H1 (cell line): ENCODE measurements around the gene CCSAP. TPM values are rescaled to one million over a fixed set of nuclear protein-coding genes. Genes with fewer than 3 reads are reported as not detected.

Experiments
- CTCF ChIA-PET: fragments of 300-600 bp; sonication (Branson Sonifier 250); formaldehyde crosslinking; loops from one replicate; lab custom pipeline; 2021; ENCODE audit not compliant: partially characterized antibody; lab: Charles Lee
- POLR2A ChIA-PET: fragments of 300-600 bp; sonication (Branson Sonifier 250); formaldehyde crosslinking; loops from one replicate; lab custom pipeline; 2021; ENCODE audit warnings: inconsistent platforms; ENCODE audit not compliant: partially characterized antibody; lab: Charles Lee
- DNase-seq, 2 experiments: peaks; one replicate each; pipeline versions ENCODE4 v3.0.0 to v3.0.0-alpha.2; 2010 to 2022; ENCODE audit warnings: low spot score in 2 of 2, low read depth in 1 of 2, mixed read lengths in 1 of 2
- FAIRE-seq: peaks from 2 replicates; lab custom pipeline; 2011; peaks lifted over from hg19 to GRCh38; lab: Jason Lieb, UNC
- H2AFZ ChIP-seq: 2 replicates; pipeline ENCODE4 v1.8.1; 2012; ENCODE audit warnings: low read length, inconsistent platforms
- H2AK5ac ChIP-seq: 2 replicates; pipeline ENCODE4 v1.6.1; 2013; ENCODE audit warnings: low read depth, low read length
- H2BK120ac ChIP-seq: replicated peaks from 2 replicates; pipeline ENCODE3; 2013; ENCODE audit warnings: low read depth, low read length, inconsistent platforms
- H2BK12ac ChIP-seq: 2 replicates; pipeline ENCODE4 v1.6.1; 2013; ENCODE audit warnings: low read depth, low read length
- H2BK15ac ChIP-seq: 2 replicates; pipeline ENCODE4 v1.6.1; 2013; ENCODE audit warnings: low read length
- H2BK20ac ChIP-seq: 2 replicates; pipeline ENCODE4 v1.6.1; 2013; ENCODE audit warnings: low read length
- H2BK5ac ChIP-seq: 2 replicates; pipeline ENCODE4 v1.6.1; 2013; ENCODE audit warnings: low read depth, low read length
- H3K14ac ChIP-seq: 2 replicates; pipeline ENCODE4 v1.6.1; 2013; ENCODE audit warnings: inconsistent platforms; ENCODE audit not compliant: insufficient read length
- H3K18ac ChIP-seq: 2 replicates; pipeline ENCODE4 v1.6.1; 2013; ENCODE audit warnings: low read length; ENCODE audit errors: extremely low read depth
- H3K23ac ChIP-seq: 2 replicates; pipeline ENCODE4 v1.6.1; 2013; ENCODE audit warnings: inconsistent platforms; ENCODE audit not compliant: insufficient read length
- H3K23me2 ChIP-seq: 2 replicates; pipeline ENCODE4 v1.6.1; 2013; ENCODE audit warnings: low read depth, low read length
- H3K27ac ChIP-seq: 2 replicates; pipeline ENCODE4 v1.6.1; 2011; ENCODE audit warnings: low read depth, low read length, inconsistent platforms
- H3K27me3 ChIP-seq, 4 experiments: replicated peaks in 1 of 4; 1 replicate in 1 of 4; 2 replicates in 3 of 4; pipeline versions ENCODE4 v1.6.1 to v1.8.1; 2011 to 2013; ENCODE audit warnings: low read length in 3 of 4, mild to moderate bottlenecking in 3 of 4, inconsistent platforms in 2 of 4, mixed read lengths in 2 of 4, moderate library complexity in 1 of 4; ENCODE audit not compliant: control insufficient read depth in 3 of 4, insufficient read depth in 3 of 4; ENCODE audit errors: extremely low read depth in 1 of 4
- H3K36me3 ChIP-seq, 4 experiments: 2 replicates each; pipeline versions ENCODE4 v1.6.1 to v1.8.1; 2011 to 2013; ENCODE audit warnings: mild to moderate bottlenecking in 4 of 4, low read length in 3 of 4, moderate library complexity in 2 of 4, control low read depth in 1 of 4, inconsistent platforms in 1 of 4; ENCODE audit not compliant: insufficient read depth in 4 of 4, control insufficient read depth in 2 of 4
- H3K4ac ChIP-seq: replicated peaks from 2 replicates; pipeline ENCODE3; 2013; ENCODE audit warnings: low read length, low read depth, mixed read lengths, inconsistent platforms; ENCODE audit not compliant: insufficient read length
- H3K4me1 ChIP-seq, 4 experiments: replicated peaks in 1 of 4; 1 replicate in 1 of 4; 2 replicates in 3 of 4; pipeline versions ENCODE4 v1.6.1 to v1.8.1; 2011 to 2013; ENCODE audit warnings: low read length in 3 of 4, inconsistent platforms in 2 of 4, mixed read lengths in 1 of 4; ENCODE audit not compliant: insufficient read depth in 4 of 4, control insufficient read depth in 3 of 4
- H3K4me2 ChIP-seq, 2 experiments: 2 replicates each; pipeline versions ENCODE4 v1.6.1 to v1.8.1; 2011 to 2013; ENCODE audit warnings: low read depth in 2 of 2, low read length in 2 of 2, control low read depth in 1 of 2, inconsistent platforms in 1 of 2, mild to moderate bottlenecking in 1 of 2; ENCODE audit not compliant: insufficient read depth in 1 of 2
- H3K4me3 ChIP-seq, 4 experiments: fragments of 200-600, 300-600 bp in 1 of 4; sonication (generic), shearing (Covaris generic), sonication (Bioruptor Twin) in 1 of 4; 2 replicates each; pipeline versions ENCODE4 v1.5.1 to v1.8.1; 2011 to 2016; ENCODE audit warnings: low read length in 4 of 4, low read depth in 3 of 4, control low read depth in 2 of 4, inconsistent platforms in 2 of 4, mild to moderate bottlenecking in 2 of 4, mixed read lengths in 1 of 4, moderate library complexity in 1 of 4; ENCODE audit not compliant: insufficient read depth in 2 of 4; ENCODE audit errors: extremely low read depth in 1 of 4
- H3K56ac ChIP-seq: replicated peaks from 2 replicates; pipeline ENCODE3; 2013; ENCODE audit warnings: low read depth, mild to moderate bottlenecking, mixed read lengths, low read length, inconsistent platforms; ENCODE audit not compliant: insufficient read length
- H3K79me1 ChIP-seq: 2 replicates; pipeline ENCODE4 v1.6.1; 2013; ENCODE audit warnings: low read depth, low read length, control low read depth
- H3K79me2 ChIP-seq, 2 experiments: 2 replicates each; pipeline versions ENCODE4 v1.6.1 to v1.8.1; 2012 to 2013; ENCODE audit warnings: low read length in 2 of 2, mild to moderate bottlenecking in 2 of 2, inconsistent platforms in 1 of 2; ENCODE audit not compliant: insufficient read depth in 2 of 2, control insufficient read depth in 1 of 2
- H3K9ac ChIP-seq, 4 experiments: replicated peaks in 1 of 4; 1 replicate in 1 of 4; 2 replicates in 3 of 4; pipeline versions ENCODE4 v1.6.1 to v1.8.1; 2011 to 2013; ENCODE audit warnings: low read depth in 3 of 4, low read length in 3 of 4, control low read depth in 2 of 4, mild to moderate bottlenecking in 2 of 4, moderate library complexity in 2 of 4, inconsistent platforms in 1 of 4; ENCODE audit errors: extremely low read depth in 1 of 4
- H3K9me3 ChIP-seq, 2 experiments: 2 replicates each; pipeline versions ENCODE4 v1.6.1 to v1.8.1; 2012 to 2013; ENCODE audit warnings: mild to moderate bottlenecking in 2 of 2, moderate library complexity in 2 of 2, control low read depth in 1 of 2, inconsistent platforms in 1 of 2, low read depth in 1 of 2, low read length in 1 of 2, mixed read lengths in 1 of 2; ENCODE audit not compliant: insufficient read depth in 2 of 2
- H4K20me1 ChIP-seq, 2 experiments: replicated peaks in 1 of 2; 2 replicates each; pipeline versions ENCODE3 to v1.8.1; 2011 to 2013; ENCODE audit warnings: inconsistent platforms in 2 of 2, low read length in 2 of 2, mild to moderate bottlenecking in 1 of 2; ENCODE audit not compliant: insufficient read depth in 2 of 2, control insufficient read depth in 1 of 2
- H4K5ac ChIP-seq: 2 replicates; pipeline ENCODE4 v1.6.1; 2013; ENCODE audit warnings: low read length, low read depth, mixed read lengths, inconsistent platforms; ENCODE audit not compliant: insufficient read length
- H4K8ac ChIP-seq: 2 replicates; pipeline ENCODE4 v1.8.0; 2013; ENCODE audit warnings: mild to moderate bottlenecking, moderate library complexity, low read length, inconsistent platforms; ENCODE audit not compliant: insufficient read depth; ENCODE audit errors: extremely low read depth
- H4K91ac ChIP-seq: replicated peaks from 2 replicates; pipeline ENCODE3; 2013; ENCODE audit warnings: low read length, mixed read lengths, inconsistent platforms; ENCODE audit not compliant: insufficient read length
- ASH2L ChIP-seq: fragments of 200-600, 300-600 bp; sonication (generic); IDR thresholded peaks from one replicate; pipeline ENCODE4 v1.7.1; 2017; ENCODE audit warnings: low read length
- MAX ChIP-seq: IDR thresholded peaks from 2 replicates; pipeline ENCODE4 v1.6.1; 2012; ENCODE audit warnings: inconsistent platforms
- SIRT6 ChIP-seq: IDR thresholded peaks from one replicate; pipeline ENCODE4 v1.7.1; 2012; ENCODE audit warnings: low read length, inconsistent platforms
- WGBS, 2 experiments: shearing (Covaris generic) in 1 of 2; methylation state at CpG; one replicate each; pipeline versions ENCODE4 v1.1.6 to v1.1.7; 2013 to 2015; ENCODE audit warnings: low lambda C conversion rate in 2 of 2, mixed read lengths in 2 of 2, inconsistent platforms in 1 of 2, low coverage in 1 of 2, missing lambda C conversion rate in 1 of 2; ENCODE audit not compliant: insufficient replicate concordance in 2 of 2, insufficient coverage in 1 of 2, insufficient read length in 1 of 2; ENCODE audit errors: extremely low coverage in 1 of 2, missing lambda C conversion rate in 1 of 2; 5-methylcytosine and 5-hydroxymethylcytosine counted together
- polyA plus RNA-seq, 7 experiments: library from polyadenylated mRNA; depleted of rRNA in 3 of 7; stranded (reverse) in 5 of 7; unstranded in 2 of 7; fragments of >200 nt in 5 of 7; fragments of 200-250 nt in 2 of 7; gene quantifications; 1 replicate in 5 of 7; 2 replicates in 1 of 7; 4 replicates in 1 of 7; pipeline versions ENCODE4 v1.2.1 to v1.2.3, GENCODE V29; 2011 to 2013; ENCODE audit warnings: missing spikeins in 2 of 7, mixed read lengths in 2 of 7
- total RNA-seq: library from RNA; stranded (reverse); fragmentation: NEBNext Ultra II Directional; extraction: Animal tissue kit (Norgen Biotek cat#: 25700); gene quantifications from 2 replicates; pipeline ENCODE4 v1.2.1, GENCODE V29; 2021

CCSAP gene
- total and polyA plus RNA-seq, 2 of the 8 experiments (the other 6 are each of a cell fraction or from before 2014, with no cell fraction given): 3.5 to 17.2 TPM

DNA sequence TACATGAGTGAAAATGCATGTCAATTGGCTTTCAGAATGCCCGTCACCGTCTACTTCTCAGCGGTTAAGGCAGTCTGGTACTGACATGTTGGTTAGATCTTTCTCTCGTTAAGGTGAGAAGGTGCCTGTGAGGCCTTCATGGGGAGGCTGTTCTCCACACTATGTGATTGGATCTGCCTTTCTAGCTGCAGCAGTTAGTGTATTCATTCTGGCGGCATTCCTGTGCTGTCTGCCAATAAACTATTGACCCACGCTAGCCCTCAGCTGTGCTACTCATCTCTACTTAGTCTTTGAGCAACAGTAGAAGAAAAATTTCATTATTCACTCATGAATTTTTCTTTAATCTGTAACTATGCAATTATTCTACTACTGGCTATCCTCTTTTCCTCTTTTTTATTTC, 32.0 kb downstream of the CCSAP start:
- CTCF ChIA-PET: interaction anchor here (1.3 to 1.4 kb wide), 2 partner anchors 52 to 93 kb away, joined by 3 to 4 read pairs; no protein-coding TSS in a partner anchor
- no peak overlapping the region for H3K23ac ChIP-seq
- H2BK120ac ChIP-seq: no peak overlapping the region
- H2BK15ac ChIP-seq: no peak overlapping the region
- no peaks in the 10 kb centered on the region for H3K9me3 ChIP-seq
- peaks cover 0 to 6% (median 2%) of the 10 kb centered on the region in 4 experiments; a peak in 2 of 8 replicates for H3K36me3 ChIP-seq
- FAIRE-seq (no peak), DNase-seq (no peak)
- no peak for TF ChIP-seq ASH2L
- TF ChIP-seq MAX: no peak
- TF ChIP-seq SIRT6: no peak
- peaks cover 0 to 2% of the 10 kb centered on the region in 2 experiments for H4K20me1 ChIP-seq
- H3K79me2 ChIP-seq: no peaks in the 10 kb centered on the region
- H4K91ac ChIP-seq: no peak overlapping the region
- no peak overlapping the region for H3K4me2 ChIP-seq
- POLR2A ChIA-PET: no interaction called here
- H3K23me2 ChIP-seq: no peaks in the 10 kb centered on the region
- no peak overlapping the region for H2BK5ac ChIP-seq
- H2AFZ ChIP-seq: no peak overlapping the region
- no peaks in the 10 kb centered on the region for H3K4me1 ChIP-seq
- H3K14ac ChIP-seq: no peak overlapping the region
- no peak overlapping the region for H3K18ac ChIP-seq
- no peak overlapping the region for H3K4me3 ChIP-seq
- WGBS, 2 experiments: 84% methylated on average over 6 of the region's 6 CpGs; no CpG with 5 or more reads in 1 of the 2 experiments
- no peak overlapping the region for H3K4ac ChIP-seq
- H2AK5ac ChIP-seq: no peak overlapping the region
- no peak overlapping the region for H2BK12ac ChIP-seq
- H3K9ac ChIP-seq: no peak overlapping the region
- H3K27me3 ChIP-seq: no peaks in the 10 kb centered on the region
- H4K8ac ChIP-seq: no peak overlapping the region
- no peak overlapping the region for H2BK20ac ChIP-seq
- no peak overlapping the region for H3K56ac ChIP-seq
- no peak overlapping the region for H3K27ac ChIP-seq
- no peaks in the 10 kb centered on the region for H3K79me1 ChIP-seq
- H4K5ac ChIP-seq: no peak overlapping the region
